PFSK-1 (cell line): ENCODE results near the gene KCNQ5.

Experiments
- FOXP2 ChIP-seq: optimal IDR thresholded peaks from 2 replicates; pipeline ENCODE3; 2011; ENCODE audit warnings: borderline replicate concordance, control low read depth, inconsistent platforms; ENCODE audit not compliant: insufficient read depth; ENCODE audit errors: extremely low read length, extremely low read depth
- POLR2AphosphoS5 ChIP-seq: IDR thresholded peaks from 2 replicates; pipeline ENCODE4 v1.6.1; 2012; ENCODE audit warnings: low read depth, mild to moderate bottlenecking, control low read depth, low read length, moderate library complexity
- REST ChIP-seq, 2 experiments: IDR thresholded peaks; 2 replicates each; pipeline versions ENCODE4 v1.6.1 to v1.8.0; 2011 to 2012; ENCODE audit warnings: low read depth in 2 of 2, low read length in 2 of 2, control low read depth in 1 of 2, inconsistent platforms in 1 of 2, mild to moderate bottlenecking in 1 of 2, moderate library complexity in 1 of 2; ENCODE audit not compliant: insufficient read depth in 1 of 2
- SIN3A ChIP-seq: IDR thresholded peaks from 2 replicates; pipeline ENCODE4 v1.6.1; 2012; ENCODE audit warnings: mild to moderate bottlenecking, low read length, moderate library complexity, borderline replicate concordance; ENCODE audit not compliant: insufficient read depth
- TAF1 ChIP-seq: IDR thresholded peaks from 2 replicates; pipeline ENCODE4 v1.6.1; 2012; ENCODE audit warnings: low read length, control low read depth, borderline replicate concordance; ENCODE audit not compliant: insufficient read depth

Gene KCNQ5

GRCh38 chr6:72948153-72948552 lies 326.3 kb downstream of the KCNQ5 start:
- no peak for TF ChIP-seq POLR2AphosphoS5
- no peak for TF ChIP-seq TAF1
- no peak for TF ChIP-seq REST (IDR thresholded peaks at IDR 0.05; ENCODE audit: insufficient read depth in 1 of 2, low read depth in 2 of 2, low read length in 2 of 2)
- TF ChIP-seq SIN3A, result no peak
- no peak for TF ChIP-seq FOXP2

- TF ChIP-seq REST (IDR thresholded peaks at IDR 0.05; ENCODE audit: insufficient read depth in 1 of 2, low read depth in 2 of 2, low read length in 2 of 2), result no peak
- no peak for TF ChIP-seq FOXP2
- TF ChIP-seq TAF1, result no peak
- TF ChIP-seq SIN3A, result no peak
- no peak for TF ChIP-seq POLR2AphosphoS5
Measured at GRCh38 chr6:72950114-72950860, 328.4 kb downstream of the KCNQ5 start.

GRCh38 chr6:72952808-72953630 lies 331.2 kb downstream of the KCNQ5 start:
- TF ChIP-seq FOXP2 (no peak), SIN3A (no peak), REST (IDR thresholded peaks at IDR 0.05; ENCODE audit: insufficient read depth in 1 of 2, low read depth in 2 of 2, low read length in 2 of 2) (no peak), POLR2AphosphoS5 (no peak), TAF1 (no peak)

- TF ChIP-seq FOXP2, result no peak
- TF ChIP-seq REST (IDR thresholded peaks at IDR 0.05; ENCODE audit: insufficient read depth in 1 of 2, low read depth in 2 of 2, low read length in 2 of 2), result no peak
- no peak for TF ChIP-seq TAF1
- no peak for TF ChIP-seq SIN3A
- TF ChIP-seq POLR2AphosphoS5, result no peak
Measured at GRCh38 chr6:72953971-72954381, 332.1 kb downstream of the KCNQ5 start.
